HG03575 (cell line): ENCODE measurements around the gene CDH4.

Experiments used
- ATAC-seq: cut with Tn5 transposase; IDR thresholded peaks from one replicate; pipeline ENCODE4 v1.9.1; 2021; ENCODE audit not compliant: unreplicated experiment, insufficient number of reproducible peaks, low FRiP score; ENCODE audit errors: extremely low read depth

Gene CDH4

GRCh38 chr20:61765871-61766654 is 514.0 kb downstream of the CDH4 start:
- no peak for ATAC-seq

GRCh38 chr20:61766921-61767610 is 515.0 kb downstream of the CDH4 start:
- no peak for ATAC-seq

DNA sequence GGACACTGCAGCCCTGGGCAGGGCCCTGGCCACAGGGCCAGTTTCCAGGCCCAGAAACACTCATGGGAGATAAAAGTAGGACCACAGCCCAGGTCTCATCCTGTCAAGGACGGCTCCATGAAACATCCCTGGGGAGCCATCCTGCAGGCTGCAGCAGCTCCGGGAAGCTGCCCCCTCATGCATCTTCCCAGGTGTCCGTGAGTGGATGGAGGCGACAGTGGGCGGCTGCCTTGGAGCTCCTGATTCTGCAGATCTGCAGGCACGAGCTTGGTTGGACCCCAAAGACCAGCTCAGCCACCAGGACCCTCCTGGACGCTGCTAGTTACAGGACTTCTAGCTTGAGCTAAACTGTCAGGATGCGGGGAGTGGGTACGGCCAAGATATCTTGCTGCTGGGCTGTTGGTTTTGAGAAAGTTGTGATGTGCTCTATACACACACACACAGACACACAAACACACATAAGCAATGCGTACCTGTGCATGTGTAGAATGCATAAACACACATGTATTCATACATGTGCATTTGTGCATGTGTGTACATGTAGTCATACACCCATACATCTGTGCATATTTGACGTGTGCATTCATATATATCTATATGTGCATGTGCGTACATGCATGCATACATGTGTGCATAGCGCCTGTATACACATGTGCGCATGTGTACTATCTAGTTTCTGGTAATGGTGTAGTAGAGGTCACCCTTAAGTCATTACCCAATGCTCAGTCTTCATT is 515.9 kb downstream of the CDH4 start:
- ATAC-seq, result no peak

DNA sequence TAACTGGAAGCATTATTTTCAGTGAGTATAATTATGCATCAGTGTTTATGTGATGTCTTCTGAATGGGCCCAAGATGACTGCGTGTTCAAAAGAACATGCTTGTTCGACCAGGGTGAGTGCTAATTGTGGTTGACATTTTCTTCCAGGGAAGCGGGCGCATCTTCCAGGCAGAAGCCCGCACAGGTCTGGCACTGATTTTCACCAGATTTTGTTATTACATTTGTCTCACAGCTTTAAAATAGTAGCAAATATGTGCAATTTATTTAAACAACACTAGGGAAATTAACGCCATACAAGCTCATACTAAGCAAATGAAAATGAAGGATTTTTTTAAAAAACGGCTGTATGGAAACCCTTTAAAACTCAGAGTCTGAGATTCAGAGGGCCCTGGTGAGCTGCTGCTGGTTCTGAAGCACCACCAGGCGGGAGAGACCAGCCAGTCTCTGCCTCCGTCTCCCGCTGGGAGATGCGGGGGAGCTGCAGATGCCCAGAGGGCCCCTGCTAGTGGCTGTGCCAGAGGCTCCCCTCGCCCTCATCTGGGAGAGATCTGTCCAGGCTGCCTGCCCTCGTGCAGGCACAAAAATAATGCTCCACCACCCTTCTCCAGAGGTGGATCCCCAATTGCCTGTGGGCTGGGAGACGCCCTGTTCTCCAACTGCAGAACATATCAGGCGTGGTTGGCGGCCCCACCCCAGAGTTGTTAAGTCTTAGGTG is 516.7 kb downstream of the CDH4 start:
- ATAC-seq, result no peak

GRCh38 chr20:61769286-61769832 is 517.3 kb downstream of the CDH4 start:
- no peak for ATAC-seq

GRCh38 chr20:61770113-61770585 is 518.1 kb downstream of the CDH4 start:
- ATAC-seq, result no peak

DNA sequence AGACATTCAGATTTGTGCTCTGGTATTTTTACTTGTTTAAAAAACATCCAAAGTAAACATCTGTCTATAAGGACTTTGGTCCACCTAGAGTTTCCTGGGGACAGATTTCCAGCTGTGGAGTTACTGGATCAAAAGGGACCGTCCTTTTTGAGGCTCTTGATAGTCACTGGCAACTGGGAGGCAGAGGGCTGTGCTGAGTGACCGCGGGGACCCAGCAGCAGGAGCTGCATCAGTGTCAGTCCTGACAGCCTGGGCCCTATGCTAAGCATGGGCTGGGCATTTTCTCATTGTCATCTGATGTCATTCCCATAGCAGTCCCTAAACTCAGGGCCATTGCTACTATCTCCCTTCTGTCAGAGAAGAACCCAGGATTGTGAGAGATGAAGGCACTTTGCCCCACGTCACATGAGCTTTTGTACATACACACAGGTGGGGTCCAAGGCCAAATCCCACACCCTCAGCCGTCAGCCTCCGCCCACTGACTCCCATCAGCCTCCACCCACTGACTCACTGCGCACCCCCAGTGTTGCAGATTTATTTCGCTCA is 519.8 kb downstream of the CDH4 start:
- no peak for ATAC-seq

- no peak for ATAC-seq
Observed at GRCh38 chr20:61772828-61773631, 521.0 kb downstream of the CDH4 start.

GRCh38 chr20:61773926-61774587 is 522.0 kb downstream of the CDH4 start:
- ATAC-seq, result no peak

DNA sequence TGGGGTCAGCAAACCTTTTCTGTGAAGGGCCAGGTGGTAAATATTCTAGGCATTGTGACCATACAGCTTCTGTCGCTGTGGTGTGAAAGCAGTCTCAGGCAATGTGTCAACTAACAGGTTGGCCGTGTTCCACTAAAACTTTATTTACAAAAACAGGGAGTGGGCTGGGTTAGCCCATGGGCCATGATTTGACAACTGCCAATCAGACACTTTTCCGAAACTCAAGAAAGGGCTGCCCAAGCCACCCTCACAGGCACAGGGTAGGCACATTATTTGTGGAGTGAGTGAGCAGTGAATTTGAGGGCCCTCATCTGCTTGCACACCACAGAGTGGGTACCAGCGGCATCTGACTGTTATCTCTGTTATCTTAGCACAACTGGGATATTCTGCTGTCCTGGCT is 523.4 kb downstream of the CDH4 start:
- ATAC-seq, result no peak

GRCh38 chr20:61776491-61777075 is 524.5 kb downstream of the CDH4 start:
- ATAC-seq, result no peak

GRCh38 chr20:61777773-61778494 is 525.9 kb downstream of the CDH4 start:
- ATAC-seq, result no peak

DNA sequence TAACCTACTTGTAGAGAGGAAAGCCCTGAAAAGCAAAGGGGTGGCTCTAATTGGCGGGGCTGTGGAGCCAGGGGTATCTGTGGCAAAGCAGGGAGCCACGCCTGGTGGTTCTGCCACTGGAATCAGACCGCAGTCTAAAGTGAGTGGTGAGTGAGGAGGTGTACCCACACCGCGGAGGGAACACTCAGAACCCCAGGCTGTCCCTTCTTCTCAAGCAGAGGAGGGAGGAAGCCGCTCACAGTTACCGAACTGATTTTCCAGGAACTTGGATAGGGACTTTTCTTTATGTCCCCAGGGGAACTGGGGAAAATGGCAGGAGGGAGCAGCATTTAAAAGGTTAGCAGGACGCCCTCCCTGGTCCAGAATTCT is 526.4 kb downstream of the CDH4 start:
- ATAC-seq, result no peak

- ATAC-seq, result no peak
Observed at GRCh38 chr20:61779176-61779965, 527.3 kb downstream of the CDH4 start.

GRCh38 chr20:61780066-61780465 is 528.0 kb downstream of the CDH4 start:
- ATAC-seq, result no peak
